ENCODE measurements around the gene SLC4A1.

GRCh38 chr17:44315760-44316731 lies 48.1 kb upstream of the SLC4A1 start:
- TF ChIP-seq POLR2A (IDR thresholded peaks at IDR 0.05; ENCODE audit: low read length) (no peak), GATA1 (IDR thresholded peaks at IDR 0.05; ENCODE audit: low read depth, low read length) (no peak)

All from erythroblast (primary cell).